Mammary epithelial cell (primary cell): Measurements from ENCODE around the gene RNF150.

Experiments used
- CTCF ChIP-seq, 2 donors: IDR thresholded peaks in 1 of 2; conservative IDR thresholded peaks in 1 of 2; 2 replicates each; pipeline ENCODE4 v1.5.1; 2011 to 2012; ENCODE audit warnings: inconsistent platforms in 2 of 2, low read length in 2 of 2, mild to moderate bottlenecking in 2 of 2, control low read depth in 1 of 2, low read depth in 1 of 2; ENCODE audit not compliant: insufficient read depth in 1 of 2; ENCODE audit errors: extremely low read depth in 1 of 2
- EZH2 ChIP-seq: IDR thresholded peaks from 2 replicates; pipeline ENCODE4 v1.6.1; 2012; ENCODE audit warnings: low read length, inconsistent platforms, borderline replicate concordance

GRCh38 chr4:141016117-141016798 lies 117.0 kb downstream of the RNF150 start:
- no peak for TF ChIP-seq EZH2
- no peak for TF ChIP-seq CTCF (conservative IDR thresholded peaks at IDR 0.05 in 1 of 2, IDR thresholded peaks at IDR 0.05 in 1 of 2; ENCODE audit: extremely low read depth in 1 of 2, insufficient read depth in 1 of 2, low read depth in 1 of 2, low read length in 2 of 2)
